PFSK-1 (cell line): ENCODE measurements around the gene KCTD5.

Source experiments
- POLR2AphosphoS5 ChIP-seq: IDR thresholded peaks from 2 replicates; pipeline ENCODE4 v1.6.1; 2012; ENCODE audit warnings: low read depth, mild to moderate bottlenecking, control low read depth, low read length, moderate library complexity
- SIN3A ChIP-seq: IDR thresholded peaks from 2 replicates; pipeline ENCODE4 v1.6.1; 2012; ENCODE audit warnings: mild to moderate bottlenecking, low read length, moderate library complexity, borderline replicate concordance; ENCODE audit not compliant: insufficient read depth
- TAF1 ChIP-seq: IDR thresholded peaks from 2 replicates; pipeline ENCODE4 v1.6.1; 2012; ENCODE audit warnings: low read length, control low read depth, borderline replicate concordance; ENCODE audit not compliant: insufficient read depth
- TF ChIP-seq, protein P1 (sequence below), 2 experiments: IDR thresholded peaks; 2 replicates each; pipeline versions ENCODE4 v1.6.1 to v1.8.0; 2011 to 2012; ENCODE audit warnings: low read depth in 2 of 2, low read length in 2 of 2, control low read depth in 1 of 2, inconsistent platforms in 1 of 2, mild to moderate bottlenecking in 1 of 2, moderate library complexity in 1 of 2; ENCODE audit not compliant: insufficient read depth in 1 of 2

DNA sequence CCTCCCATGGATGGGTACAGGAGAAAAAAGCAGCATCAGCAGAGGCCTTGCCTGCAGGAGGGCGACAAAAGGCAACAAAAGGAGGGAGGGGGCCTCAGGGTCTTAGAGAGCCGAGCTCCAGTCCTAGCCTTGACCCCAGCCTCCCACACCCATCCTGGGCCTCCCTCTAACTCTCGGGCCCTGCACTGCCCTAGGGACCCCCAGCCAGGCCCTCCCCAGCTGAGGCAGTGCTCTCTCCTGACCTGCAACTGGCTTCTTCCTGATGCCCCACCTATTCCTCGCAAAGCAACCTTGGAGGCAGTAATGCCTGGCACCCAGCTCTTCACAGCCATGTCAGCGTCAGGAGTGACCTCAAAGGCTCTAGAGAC lies 54.9 kb downstream of the KCTD5 start:
- TF ChIP-seq TAF1: no peak
- TF ChIP-seq POLR2AphosphoS5: no peak
- TF ChIP-seq, protein P1, sequence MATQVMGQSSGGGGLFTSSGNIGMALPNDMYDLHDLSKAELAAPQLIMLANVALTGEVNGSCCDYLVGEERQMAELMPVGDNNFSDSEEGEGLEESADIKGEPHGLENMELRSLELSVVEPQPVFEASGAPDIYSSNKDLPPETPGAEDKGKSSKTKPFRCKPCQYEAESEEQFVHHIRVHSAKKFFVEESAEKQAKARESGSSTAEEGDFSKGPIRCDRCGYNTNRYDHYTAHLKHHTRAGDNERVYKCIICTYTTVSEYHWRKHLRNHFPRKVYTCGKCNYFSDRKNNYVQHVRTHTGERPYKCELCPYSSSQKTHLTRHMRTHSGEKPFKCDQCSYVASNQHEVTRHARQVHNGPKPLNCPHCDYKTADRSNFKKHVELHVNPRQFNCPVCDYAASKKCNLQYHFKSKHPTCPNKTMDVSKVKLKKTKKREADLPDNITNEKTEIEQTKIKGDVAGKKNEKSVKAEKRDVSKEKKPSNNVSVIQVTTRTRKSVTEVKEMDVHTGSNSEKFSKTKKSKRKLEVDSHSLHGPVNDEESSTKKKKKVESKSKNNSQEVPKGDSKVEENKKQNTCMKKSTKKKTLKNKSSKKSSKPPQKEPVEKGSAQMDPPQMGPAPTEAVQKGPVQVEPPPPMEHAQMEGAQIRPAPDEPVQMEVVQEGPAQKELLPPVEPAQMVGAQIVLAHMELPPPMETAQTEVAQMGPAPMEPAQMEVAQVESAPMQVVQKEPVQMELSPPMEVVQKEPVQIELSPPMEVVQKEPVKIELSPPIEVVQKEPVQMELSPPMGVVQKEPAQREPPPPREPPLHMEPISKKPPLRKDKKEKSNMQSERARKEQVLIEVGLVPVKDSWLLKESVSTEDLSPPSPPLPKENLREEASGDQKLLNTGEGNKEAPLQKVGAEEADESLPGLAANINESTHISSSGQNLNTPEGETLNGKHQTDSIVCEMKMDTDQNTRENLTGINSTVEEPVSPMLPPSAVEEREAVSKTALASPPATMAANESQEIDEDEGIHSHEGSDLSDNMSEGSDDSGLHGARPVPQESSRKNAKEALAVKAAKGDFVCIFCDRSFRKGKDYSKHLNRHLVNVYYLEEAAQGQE (IDR thresholded peaks at IDR 0.05; ENCODE audit: insufficient read depth in 1 of 2, low read depth in 2 of 2, low read length in 2 of 2): no peak
- no peak for TF ChIP-seq SIN3A
